Effector memory CD8-positive, alpha-beta T cell (primary cell): ENCODE results near the gene HRNR.

Source experiments
- ATAC-seq: fragments of 150-1000 bp; cut with Tn5 transposase; replicated peaks from 2 replicates; pipeline ENCODE4 v1.10.0; 2021; ENCODE audit warnings: mild to moderate bottlenecking, moderate library complexity
- DNase-seq, 3 experiments: peaks; one replicate each; pipeline ENCODE4 v3.0.0; 2021
- H3K27ac Mint-ChIP-seq, 2 donors: one replicate each; pipeline ENCODE4 v1.8.0; 2022; ENCODE audit warnings: mild to moderate bottlenecking in 2 of 2, mixed read lengths in 2 of 2, moderate library complexity in 2 of 2
- H3K27me3 Mint-ChIP-seq, 2 donors: one replicate each; pipeline ENCODE4 v1.8.0; 2022; ENCODE audit warnings: mixed read lengths in 2 of 2
- H3K36me3 Mint-ChIP-seq: one replicate; pipeline ENCODE4 v1.8.0; 2022; ENCODE audit warnings: mild to moderate bottlenecking, moderate library complexity, mixed read lengths; ENCODE audit not compliant: insufficient read depth
- H3K4me1 Mint-ChIP-seq, 2 donors: one replicate each; pipeline ENCODE4 v1.8.0; 2022; ENCODE audit warnings: low read depth in 2 of 2, mixed read lengths in 2 of 2
- H3K4me3 Mint-ChIP-seq, 2 donors: one replicate each; pipeline ENCODE4 v1.8.0; 2022; ENCODE audit warnings: mild to moderate bottlenecking in 2 of 2, mixed read lengths in 2 of 2, moderate library complexity in 2 of 2
- H3K9me3 Mint-ChIP-seq, 2 donors: one replicate each; pipeline ENCODE4 v1.8.0; 2022; ENCODE audit warnings: mixed read lengths in 2 of 2

The HRNR gene

DNA sequence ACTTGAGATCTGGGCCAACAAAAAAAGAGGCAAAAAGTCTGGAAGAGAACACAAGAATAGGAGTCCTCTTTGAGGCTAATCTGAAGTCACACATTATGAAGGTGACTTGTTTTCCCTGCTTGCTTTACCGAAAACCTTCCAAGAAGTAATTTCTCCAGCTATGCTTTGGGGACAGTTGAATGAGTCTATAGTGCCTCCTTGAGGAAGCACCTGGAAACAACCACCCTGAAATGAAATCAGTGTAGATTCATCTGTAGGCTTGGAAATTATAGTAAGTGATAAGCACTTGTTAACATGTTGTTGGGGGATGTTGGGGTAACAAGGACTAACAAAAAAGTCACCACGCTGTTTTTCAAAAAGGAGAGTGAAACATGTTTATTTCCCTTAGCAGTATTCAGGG is 41.6 kb downstream of the HRNR start:
- Mint-ChIP-seq H3K27ac (no peak overlapping the region), H3K36me3 (no peaks in the 10 kb centered on the region)
- no peak for ATAC-seq

DNA sequence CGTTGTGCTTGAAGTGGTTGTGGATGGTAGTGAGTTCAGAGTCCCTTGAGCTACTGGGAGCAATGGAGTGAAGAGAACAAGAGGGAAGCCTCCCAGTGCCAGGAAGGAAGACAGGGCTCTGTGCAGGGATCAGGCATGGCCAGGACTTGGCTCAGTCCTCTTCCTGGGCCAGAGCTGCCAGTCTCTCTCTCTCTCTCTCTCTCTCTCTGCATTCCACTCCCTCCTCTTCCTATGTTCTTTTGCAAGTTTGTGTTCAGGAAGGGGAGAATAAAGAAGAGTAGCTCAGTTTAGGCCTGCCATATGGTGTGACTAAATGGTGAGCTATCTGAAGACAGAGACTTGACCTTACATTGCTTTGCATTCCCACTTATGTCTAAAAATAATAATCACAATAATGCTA is 44.4 kb downstream of the HRNR start:
- Mint-ChIP-seq H3K27me3 (peaks cover 9 to 20% of the 10 kb centered on the region in 2 donors), H3K4me1 (no peaks in the 10 kb centered on the region), H3K4me3 (no peak overlapping the region), H3K27ac (no peak overlapping the region), H3K36me3 (no peaks in the 10 kb centered on the region), H3K9me3 (no peaks in the 10 kb centered on the region)
- ATAC-seq = no peak
- DNase-seq = no peak

More for the DNA sequence above, 41.6 kb downstream of the HRNR start:
- peaks cover 0 to 16% of the 10 kb centered on the region in 2 donors for H3K27me3 Mint-ChIP-seq
- no peaks in the 10 kb centered on the region for H3K9me3 Mint-ChIP-seq
- no peaks in the 10 kb centered on the region for H3K4me1 Mint-ChIP-seq
- no peak overlapping the region for H3K4me3 Mint-ChIP-seq
- peak in 1 of 3 experiments; percentile 1 for DNase-seq

DNA sequence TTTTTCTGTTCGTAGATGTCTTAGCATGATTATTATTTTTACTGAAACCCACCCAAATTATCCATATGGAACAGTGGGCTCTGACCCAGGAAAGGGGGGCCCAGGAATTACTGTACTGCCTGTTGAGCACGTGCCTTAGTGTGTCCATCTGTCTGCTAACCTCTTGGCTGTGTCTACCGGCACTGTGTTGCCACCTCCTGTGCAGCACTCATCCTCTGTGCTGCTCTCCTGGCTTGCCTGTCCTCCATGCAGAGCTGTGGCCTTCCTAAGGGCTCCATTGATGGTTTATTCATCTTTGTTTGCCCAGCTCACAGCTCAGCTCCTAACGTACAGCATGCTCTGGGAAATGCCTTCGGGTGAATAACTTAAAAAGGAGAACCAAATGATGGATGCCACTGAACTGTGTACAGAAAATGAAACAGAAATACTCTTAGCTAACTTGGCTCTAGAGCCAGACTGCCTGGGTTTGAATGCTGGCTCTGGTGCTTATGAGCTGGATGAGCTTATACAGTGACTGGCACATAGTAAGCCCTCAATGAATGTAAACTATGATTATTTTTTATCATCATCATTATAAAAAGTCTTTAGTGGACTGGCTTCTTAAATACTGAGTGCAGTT is 53.6 kb downstream of the HRNR start:
- Mint-ChIP-seq H3K4me1 (peaks cover 0 to 6% of the 10 kb centered on the region in 2 donors), H3K36me3 (no peaks in the 10 kb centered on the region), H3K4me3 (no peak overlapping the region), H3K9me3 (no peaks in the 10 kb centered on the region), H3K27ac (no peak overlapping the region), H3K27me3 (peaks cover 0 to 33% of the 10 kb centered on the region in 2 donors)
- no peak for ATAC-seq
- DNase-seq = no peak

DNA sequence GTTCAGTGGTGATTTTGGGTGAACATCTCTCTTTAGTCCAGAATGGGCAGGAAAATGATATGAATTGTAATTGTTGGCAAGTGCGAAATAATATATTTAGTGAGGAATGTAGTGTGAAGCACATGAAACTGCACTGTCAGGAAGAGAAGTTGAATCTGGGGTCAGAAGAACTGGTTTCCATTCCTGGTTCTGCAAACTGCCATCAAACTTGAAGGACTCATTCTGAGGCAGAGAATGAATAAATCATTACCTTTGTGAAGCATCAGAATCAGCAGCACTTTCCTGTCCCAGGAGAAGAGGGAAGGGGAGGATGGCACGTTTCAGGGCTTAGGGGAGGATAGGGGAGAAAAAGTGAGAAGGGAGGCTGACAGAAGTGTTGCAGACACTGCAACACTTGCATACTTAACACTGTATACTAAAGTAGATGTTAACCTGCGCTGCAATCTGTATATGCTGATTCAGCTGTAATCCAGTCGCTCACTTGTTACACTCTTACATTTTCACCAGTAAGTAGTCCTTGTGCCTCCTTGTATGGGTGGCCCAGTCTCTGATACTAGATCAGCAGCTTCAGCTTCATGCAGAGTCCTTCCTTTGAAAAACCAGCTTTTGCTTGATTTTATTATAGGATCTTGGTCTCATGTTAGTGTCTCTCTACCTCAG is 54.5 kb downstream of the HRNR start:
- H3K27me3 Mint-ChIP-seq = peaks cover 0 to 35% of the 10 kb centered on the region in 2 donors
- DNase-seq (no peak), ATAC-seq (no peak)
- H3K36me3 Mint-ChIP-seq = no peaks in the 10 kb centered on the region
- no peak overlapping the region for H3K4me3 Mint-ChIP-seq
- peaks cover 0 to 6% of the 10 kb centered on the region in 2 donors for H3K4me1 Mint-ChIP-seq
- H3K27ac Mint-ChIP-seq = no peak overlapping the region
- no peaks in the 10 kb centered on the region for H3K9me3 Mint-ChIP-seq

DNA sequence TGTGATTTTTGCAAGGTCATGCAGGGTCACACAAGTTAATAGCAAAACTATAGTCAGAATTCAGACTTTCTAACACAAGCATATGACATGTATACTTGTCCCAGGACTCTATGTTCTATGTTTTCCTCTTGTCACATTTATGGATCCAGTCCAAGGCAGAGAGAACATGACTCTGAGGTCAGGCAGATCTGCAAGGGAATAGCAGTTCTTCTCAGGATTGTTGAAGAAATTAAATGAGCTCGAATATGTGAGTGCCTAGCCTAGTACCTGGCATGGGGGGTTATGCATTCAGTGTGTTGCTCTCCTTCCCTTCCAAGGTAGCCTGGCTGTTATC is 55.5 kb downstream of the HRNR start:
- no peaks in the 10 kb centered on the region for H3K9me3 Mint-ChIP-seq
- DNase-seq (no peak), ATAC-seq (no peak)
- no peak overlapping the region for H3K4me3 Mint-ChIP-seq
- H3K36me3 Mint-ChIP-seq = no peaks in the 10 kb centered on the region
- H3K27me3 Mint-ChIP-seq = peaks cover 0 to 38% of the 10 kb centered on the region in 2 donors
- H3K27ac Mint-ChIP-seq = no peak overlapping the region
- H3K4me1 Mint-ChIP-seq = peaks cover 0 to 6% of the 10 kb centered on the region in 2 donors

GRCh38 chr1:152167835-152168534 is 56.0 kb downstream of the HRNR start:
- Mint-ChIP-seq H3K4me3 (no peak overlapping the region), H3K27me3 (peaks cover 0 to 38% of the 10 kb centered on the region in 2 donors), H3K27ac (no peak overlapping the region), H3K9me3 (no peaks in the 10 kb centered on the region), H3K36me3 (no peaks in the 10 kb centered on the region), H3K4me1 (peaks cover 0 to 6% of the 10 kb centered on the region in 2 donors)
- no peak for ATAC-seq
- no peak for DNase-seq

- no peaks in the 10 kb centered on the region for H3K9me3 Mint-ChIP-seq
- peaks cover 0 to 38% of the 10 kb centered on the region in 2 donors for H3K27me3 Mint-ChIP-seq
- H3K36me3 Mint-ChIP-seq = no peaks in the 10 kb centered on the region
- H3K4me3 Mint-ChIP-seq = no peak overlapping the region
- no peak overlapping the region for H3K27ac Mint-ChIP-seq
- peaks cover 0 to 6% of the 10 kb centered on the region in 2 donors for H3K4me1 Mint-ChIP-seq
- no peak for ATAC-seq
- no peak for DNase-seq
Observed at GRCh38 chr1:152166966-152167365, 57.0 kb downstream of the HRNR start.

- peaks cover 0 to 6% of the 10 kb centered on the region in 2 donors for H3K4me1 Mint-ChIP-seq
- H3K4me3 Mint-ChIP-seq = no peak overlapping the region
- ATAC-seq (no peak), DNase-seq (no peak)
- H3K27ac Mint-ChIP-seq = no peak overlapping the region
- H3K9me3 Mint-ChIP-seq = no peaks in the 10 kb centered on the region
- H3K27me3 Mint-ChIP-seq = peaks cover 0 to 38% of the 10 kb centered on the region in 2 donors
- no peaks in the 10 kb centered on the region for H3K36me3 Mint-ChIP-seq
Observed at GRCh38 chr1:152165286-152166077, 58.5 kb downstream of the HRNR start.

DNA sequence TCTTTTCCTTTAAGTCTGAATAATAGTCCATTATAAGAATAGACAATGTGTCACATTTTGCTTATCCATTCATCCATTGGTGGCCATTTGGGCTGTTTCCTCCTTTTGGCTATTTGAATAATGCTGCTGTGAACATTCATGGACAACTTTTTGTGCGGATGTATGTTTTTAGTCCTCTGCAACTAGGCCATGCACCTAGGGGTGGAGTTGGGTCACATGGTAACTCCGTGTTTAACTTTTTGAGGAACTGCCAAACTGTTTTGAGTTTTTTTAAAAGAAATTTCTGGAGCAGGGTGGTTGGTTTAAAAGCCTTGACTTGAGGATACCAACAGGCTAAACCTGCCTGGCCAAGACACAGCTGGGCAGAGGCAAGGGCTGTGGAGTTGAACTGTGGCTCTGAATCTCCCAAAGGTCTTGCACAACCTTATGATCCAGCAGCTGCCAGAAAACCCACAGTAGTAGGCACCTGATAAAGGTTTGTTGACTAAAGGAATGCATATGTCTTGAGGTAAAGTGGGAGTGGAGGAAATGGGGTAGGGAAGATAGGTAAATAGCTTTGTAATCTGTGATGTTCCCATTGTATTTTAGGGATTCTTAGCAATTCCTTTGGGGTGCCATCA is 59.4 kb downstream of the HRNR start:
- ATAC-seq (no peak), DNase-seq (no peak)
- no peaks in the 10 kb centered on the region for H3K9me3 Mint-ChIP-seq
- no peak overlapping the region for H3K27ac Mint-ChIP-seq
- no peak overlapping the region for H3K4me3 Mint-ChIP-seq
- H3K27me3 Mint-ChIP-seq = peaks cover 0 to 38% of the 10 kb centered on the region in 2 donors
- H3K36me3 Mint-ChIP-seq = no peaks in the 10 kb centered on the region
- peaks cover 0 to 6% of the 10 kb centered on the region in 2 donors for H3K4me1 Mint-ChIP-seq

DNA sequence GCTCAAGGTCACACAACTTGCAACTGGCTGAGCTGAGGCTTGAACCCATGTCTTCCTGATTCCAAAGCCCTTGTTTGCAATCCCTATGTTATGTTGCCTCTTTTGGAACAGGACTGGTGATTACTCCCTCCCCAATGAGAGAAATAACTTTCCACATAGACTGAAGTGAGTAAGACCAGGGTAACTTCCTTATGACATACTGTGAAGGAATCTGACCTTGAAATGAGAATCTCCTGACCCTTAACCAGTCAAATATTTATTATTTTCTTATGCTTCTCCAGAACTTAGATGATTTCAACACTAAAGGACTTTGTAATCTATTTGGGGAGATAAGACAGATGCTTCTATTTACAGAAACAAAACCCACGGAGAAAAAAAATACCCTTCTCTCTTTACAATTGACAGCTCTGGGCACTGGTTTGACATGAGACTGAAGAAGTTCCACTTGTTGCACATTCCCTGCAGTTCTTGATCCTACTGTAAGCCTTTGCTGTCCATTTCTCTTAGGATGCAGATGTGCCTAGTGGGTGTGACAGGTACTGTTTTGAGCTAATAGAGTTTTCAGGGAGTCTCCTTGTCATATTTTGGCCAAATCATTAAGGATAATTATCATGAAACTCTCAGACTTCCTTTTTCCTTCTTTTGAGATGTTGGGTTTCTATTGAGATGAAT is 61.1 kb downstream of the HRNR start:
- peaks cover 0 to 6% of the 10 kb centered on the region in 2 donors for H3K4me1 Mint-ChIP-seq
- H3K27ac Mint-ChIP-seq = no peak overlapping the region
- peaks cover 0 to 31% of the 10 kb centered on the region in 2 donors for H3K27me3 Mint-ChIP-seq
- DNase-seq (no peak), ATAC-seq (no peak)
- no peak overlapping the region for H3K4me3 Mint-ChIP-seq
- no peaks in the 10 kb centered on the region for H3K9me3 Mint-ChIP-seq
- H3K36me3 Mint-ChIP-seq = no peaks in the 10 kb centered on the region
